ENCODE measurements around the gene PA2G4.

PA2G4 gene

DNA sequence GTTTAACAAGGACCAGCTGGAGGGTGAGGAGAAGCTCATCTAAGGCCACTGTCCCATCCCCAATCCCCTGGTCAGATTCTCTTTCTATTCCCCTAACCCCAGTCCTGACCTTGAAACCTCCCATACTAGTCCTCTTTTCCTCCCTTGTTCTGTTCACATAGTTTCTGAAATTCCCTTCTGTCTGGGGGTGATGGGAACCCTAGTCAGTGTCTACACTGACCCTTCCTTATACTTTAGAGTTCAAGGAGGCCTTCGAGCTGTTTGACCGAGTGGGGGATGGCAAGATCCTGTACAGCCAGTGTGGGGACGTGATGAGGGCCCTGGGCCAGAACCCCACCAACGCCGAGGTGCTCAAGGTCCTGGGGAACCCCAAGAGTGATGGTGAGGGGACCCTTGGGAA, 50.5 kb downstream of the PA2G4 start:
- DNase-seq: no peak

DNA sequence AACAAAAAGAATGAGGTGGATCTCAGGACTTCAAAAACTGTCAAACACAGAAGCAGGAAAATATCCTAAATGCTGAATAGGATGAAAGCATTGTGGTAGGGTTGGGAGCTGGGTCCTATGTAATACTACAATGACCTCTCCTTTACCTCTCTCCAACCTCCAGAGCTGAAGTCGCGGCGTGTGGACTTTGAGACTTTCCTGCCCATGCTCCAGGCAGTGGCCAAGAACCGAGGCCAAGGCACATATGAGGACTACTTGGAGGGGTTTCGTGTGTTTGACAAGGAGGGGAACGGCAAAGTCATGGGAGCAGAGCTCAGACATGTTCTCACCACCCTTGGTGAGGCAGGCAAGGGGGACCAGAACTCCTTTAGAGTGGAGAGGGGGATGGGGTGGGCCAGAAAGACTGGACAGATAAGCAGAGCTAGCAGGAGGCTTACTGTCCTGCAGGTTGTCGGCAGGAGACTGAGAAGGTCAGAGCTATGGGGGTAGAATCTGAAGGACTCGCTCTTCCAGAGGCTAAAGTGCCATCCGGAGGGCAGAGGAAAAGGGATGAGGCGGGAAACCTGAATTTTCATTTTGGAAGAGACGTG, 51.0 kb downstream of the PA2G4 start:
- DNase-seq: no peak

DNA sequence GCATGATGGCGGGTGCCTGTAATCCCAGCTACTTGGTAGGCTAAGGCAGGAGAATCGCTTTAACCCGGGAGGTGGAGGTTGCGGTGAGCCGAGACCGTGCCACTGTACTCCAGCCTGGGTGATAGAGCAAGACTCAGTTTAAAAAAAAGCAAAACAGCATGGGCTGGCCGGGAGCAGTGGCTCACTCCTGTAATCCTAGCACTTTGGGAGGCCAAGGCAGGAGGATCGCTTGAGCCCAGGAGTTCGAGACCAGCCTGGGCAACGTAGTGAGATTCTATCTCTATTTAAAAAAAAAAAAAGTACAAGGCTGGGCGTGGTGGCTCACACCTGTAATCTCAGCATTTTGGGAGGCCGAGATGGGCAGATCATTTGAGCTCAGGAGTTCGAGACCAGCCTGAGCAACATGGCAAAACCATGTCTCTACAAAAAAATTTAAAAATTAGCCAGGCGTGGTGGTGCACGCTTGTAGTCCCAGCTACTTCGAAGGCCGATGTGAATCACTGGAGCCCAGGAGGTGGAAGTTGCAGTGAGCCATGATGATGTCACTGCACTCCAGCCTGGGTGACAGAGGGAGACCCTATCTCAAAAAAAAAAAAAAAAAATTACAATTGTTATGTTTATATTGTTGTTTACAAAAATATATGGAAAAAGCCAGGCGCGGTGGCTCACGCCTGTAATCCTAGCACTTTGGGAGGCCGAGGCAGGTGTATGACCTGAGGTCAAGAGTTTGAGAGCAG, 52.3 kb downstream of the PA2G4 start:
- peak; percentile 13 for DNase-seq

DNA sequence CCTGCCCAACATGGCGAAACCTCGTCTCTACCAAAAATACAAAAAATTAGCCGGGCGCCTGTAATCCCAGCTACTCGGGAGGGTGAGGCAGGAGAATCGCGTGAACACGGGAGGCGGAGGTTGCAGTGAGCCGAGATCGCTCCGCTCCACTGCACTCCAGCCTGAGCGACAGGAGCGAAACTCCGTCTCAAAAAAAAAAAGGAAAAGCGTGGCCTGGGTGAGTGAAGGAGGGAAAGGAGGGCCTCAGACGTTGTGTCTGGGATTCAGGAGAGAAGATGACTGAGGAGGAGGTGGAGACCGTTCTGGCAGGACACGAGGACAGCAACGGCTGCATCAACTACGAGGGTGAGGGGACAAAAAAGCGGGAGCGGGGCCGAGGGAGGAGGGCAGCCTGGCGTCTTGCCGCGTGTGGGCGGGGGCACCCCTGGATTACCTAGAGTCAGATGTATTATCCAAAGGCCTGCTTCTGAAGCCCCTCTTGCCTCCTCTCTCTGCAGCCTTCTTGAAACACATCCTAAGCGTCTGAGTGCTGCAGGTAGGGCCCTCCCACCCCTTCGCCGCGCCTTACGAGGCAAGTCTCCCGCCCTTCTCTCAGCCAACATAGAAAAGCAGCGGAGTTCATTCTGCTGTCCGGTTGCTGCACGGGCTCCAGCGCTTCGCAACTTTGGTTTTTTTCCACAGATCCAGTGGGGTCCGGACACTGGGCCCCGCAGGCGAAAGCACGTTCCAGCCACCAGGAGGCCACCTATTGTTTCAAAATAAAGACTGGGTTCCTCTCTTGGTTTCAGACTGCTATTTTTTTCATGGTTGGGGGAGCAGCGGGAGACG, 53.1 kb downstream of the PA2G4 start:
- DNase-seq: peak; percentile 93

DNA sequence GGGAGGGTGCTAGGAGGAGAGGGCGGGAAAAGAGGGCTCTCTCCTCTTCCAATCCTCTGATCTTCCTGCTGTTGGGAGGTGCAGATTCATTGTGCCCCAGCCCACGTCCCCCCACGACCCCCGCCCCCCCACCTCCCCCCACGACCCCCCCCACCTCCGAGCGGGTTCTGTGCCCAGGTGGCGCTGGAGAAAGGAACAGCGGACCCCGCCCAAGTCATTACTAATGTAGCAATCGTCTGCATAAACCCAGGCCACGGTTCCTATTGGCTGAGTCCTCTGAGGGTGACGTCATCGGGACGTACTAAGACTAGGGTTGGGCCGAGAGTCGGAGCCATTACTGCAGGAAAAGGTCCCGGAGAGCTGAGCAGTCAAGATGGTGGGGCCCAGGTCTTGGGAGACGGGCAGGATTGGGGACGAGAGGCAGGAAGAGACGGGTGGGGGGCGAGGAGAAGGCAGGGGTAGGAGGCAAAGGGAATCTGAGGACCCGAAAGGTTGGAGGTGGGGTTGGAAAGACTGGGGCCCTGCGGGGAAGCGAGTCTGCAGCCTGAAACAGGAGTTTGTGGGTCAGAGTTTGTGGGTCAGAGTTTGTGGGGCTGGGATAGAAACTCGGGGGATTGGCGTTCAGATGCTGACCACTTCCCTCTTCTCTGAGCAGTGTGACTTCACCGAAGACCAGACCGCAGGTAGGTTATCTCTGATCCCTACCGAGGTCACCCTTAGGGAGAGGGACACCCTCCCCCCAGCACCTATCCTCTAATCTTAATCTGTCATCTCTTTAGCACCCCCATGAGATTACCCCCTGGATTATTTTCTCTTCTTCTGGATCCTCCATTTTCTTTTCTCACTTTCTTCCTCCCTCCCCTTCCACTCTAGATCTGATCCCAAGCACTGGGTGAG, 53.9 kb downstream of the PA2G4 start, which contains the start of gene MYL6:
Gene MYL6, plus strand, starts transcription at position 331 of the 897 bp plus-strand sequence. Its CDS starts 43 bp downstream, at position 374.
- peak; percentile 93 for DNase-seq

DNA sequence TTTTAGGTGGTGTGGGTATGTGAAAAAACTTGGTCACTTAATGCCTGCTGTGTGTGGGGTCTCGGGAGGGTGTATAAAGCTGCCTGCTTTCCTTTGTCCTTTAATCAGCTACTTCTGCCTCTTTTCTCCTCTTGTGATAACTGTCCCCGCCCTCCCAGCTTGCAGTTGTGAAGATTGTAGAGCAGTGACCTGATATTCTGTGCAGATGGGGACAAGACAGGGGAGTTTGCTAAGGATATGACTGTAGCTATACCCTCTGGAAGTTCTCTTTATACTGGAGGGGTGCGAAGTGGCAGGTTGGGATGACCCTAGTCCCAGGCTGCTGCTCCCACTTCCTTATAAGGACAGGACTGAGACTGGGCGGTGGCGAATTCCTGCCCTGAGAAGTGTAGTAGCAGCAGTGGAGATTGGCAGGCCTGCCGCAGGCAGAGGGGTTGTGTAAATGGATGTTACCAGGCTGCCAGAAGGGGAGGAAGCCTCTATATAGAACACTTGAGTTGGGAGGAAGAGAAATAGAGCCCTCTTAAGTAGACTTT, 54.6 kb downstream of the PA2G4 start:
- peak; percentile 34 for DNase-seq

DNA sequence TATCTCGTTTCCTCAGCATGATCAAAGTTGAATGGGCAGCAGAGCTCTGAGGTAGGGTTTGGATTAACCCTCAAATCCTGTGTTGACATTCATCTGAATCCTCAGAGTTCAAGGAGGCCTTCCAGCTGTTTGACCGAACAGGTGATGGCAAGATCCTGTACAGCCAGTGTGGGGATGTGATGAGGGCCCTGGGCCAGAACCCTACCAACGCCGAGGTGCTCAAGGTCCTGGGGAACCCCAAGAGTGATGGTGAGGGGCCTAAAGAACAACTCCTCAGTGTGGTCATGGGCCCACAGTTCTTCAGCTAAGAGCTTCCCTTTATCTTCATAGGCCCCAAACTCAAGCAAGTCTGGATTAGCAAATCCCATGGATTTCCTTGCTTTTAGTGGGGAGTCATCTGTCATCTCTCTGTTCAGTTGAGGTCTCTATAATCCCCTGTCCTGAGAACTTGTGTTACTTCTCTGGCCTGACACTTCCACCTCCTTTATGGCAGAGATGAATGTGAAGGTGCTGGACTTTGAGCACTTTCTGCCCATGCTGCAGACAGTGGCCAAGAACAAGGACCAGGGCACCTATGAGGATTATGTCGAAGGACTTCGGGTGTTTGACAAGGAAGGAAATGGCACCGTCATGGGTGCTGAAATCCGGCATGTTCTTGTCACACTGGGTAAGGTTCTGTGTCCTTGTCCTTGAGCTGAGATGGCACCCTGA, 55.3 kb downstream of the PA2G4 start:
- no peak for DNase-seq

DNA sequence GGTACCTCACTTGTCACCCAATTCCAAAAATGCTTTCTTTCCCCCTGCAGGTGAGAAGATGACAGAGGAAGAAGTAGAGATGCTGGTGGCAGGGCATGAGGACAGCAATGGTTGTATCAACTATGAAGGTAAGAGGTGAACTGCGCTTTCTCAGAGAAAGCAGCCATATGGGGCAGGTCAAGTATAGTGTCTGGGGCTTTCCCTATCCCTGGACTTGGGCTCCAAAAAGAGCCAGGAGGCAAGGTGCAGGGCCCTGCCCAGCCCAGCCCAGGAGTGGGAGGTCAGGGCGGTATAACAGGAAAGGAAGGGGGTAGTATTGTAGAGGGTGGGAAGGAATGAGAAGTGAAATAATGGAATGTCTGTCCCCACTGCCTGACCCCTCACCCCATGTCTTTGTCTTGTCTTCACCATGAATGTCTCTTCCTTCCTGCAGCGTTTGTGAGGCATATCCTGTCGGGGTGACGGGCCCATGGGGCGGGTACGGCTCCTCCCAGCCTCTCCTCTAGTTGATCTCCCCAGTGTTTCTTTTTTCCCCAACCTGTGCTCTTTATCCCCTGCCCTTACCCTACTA, 55.9 kb downstream of the PA2G4 start:
- DNase-seq: peak; percentile 14

DNA sequence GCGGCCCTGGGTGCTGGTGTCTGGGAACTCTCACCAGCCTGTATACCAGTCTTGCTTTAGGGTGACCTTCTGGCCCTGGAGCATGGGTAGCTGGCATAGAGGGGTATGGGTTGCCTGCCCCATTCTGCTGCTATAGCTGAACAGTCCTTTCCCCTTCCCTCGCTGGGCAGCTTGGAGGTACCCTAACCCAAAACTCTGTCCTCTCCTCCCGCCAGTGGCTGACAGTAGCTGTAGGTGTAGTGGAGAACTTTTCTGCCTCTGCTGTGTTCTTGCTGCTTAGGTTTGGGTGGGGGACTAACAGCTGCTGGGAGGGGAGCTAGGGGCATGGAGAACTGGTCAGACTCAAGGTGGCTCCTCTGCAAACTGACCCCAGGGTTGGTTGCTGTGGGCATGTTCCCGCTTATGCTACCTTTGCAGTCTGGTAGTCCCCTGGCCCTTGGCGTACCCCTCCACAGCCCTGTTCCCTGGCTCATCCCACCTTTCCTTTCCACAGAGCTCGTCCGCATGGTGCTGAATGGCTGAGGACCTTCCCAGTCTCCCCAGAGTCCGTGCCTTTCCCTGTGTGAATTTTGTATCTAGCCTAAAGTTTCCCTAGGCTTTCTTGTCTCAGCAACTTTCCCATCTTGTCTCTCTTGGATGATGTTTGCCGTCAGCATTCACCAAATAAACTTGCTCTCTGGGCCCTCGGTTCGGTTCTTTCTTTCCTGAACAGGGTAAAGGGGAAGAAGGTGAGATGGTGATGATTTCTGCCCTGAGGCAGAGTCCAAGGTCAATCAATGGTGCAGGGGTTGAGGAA, 56.7 kb downstream of the PA2G4 start:
- DNase-seq: no peak

DNA sequence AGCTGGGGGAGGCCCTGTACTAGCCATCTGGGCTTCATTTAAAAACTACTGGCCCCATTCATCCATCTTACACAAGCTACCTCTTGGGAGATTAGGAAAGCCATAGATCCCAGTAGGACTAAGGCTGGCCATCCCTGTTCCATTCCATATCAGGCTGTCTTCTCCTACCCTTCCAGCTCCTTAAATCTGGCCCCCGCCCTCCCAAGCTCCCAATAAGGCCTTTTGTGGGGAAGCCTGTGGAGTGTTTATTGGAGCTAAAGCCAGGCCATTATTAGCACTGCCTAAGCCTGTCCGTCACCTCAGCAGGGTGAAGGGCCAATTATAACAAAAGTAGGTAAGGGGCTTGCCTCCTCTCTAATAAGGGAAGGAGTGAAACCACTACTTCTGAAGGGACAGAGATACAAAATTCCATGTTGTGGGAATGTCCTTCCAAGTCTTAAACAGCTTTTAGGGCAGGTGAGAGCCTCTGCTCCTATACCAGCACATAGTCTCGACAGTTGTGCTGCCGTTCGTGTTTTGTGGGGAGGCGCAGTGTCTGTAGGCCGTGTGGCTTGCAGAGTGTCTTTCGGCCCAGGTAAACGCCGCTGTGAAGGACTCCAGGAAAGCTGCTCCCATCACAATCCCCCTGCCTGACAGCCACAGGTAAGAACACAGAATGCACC, 57.5 kb downstream of the PA2G4 start:
- DNase-seq: no peak

DNA sequence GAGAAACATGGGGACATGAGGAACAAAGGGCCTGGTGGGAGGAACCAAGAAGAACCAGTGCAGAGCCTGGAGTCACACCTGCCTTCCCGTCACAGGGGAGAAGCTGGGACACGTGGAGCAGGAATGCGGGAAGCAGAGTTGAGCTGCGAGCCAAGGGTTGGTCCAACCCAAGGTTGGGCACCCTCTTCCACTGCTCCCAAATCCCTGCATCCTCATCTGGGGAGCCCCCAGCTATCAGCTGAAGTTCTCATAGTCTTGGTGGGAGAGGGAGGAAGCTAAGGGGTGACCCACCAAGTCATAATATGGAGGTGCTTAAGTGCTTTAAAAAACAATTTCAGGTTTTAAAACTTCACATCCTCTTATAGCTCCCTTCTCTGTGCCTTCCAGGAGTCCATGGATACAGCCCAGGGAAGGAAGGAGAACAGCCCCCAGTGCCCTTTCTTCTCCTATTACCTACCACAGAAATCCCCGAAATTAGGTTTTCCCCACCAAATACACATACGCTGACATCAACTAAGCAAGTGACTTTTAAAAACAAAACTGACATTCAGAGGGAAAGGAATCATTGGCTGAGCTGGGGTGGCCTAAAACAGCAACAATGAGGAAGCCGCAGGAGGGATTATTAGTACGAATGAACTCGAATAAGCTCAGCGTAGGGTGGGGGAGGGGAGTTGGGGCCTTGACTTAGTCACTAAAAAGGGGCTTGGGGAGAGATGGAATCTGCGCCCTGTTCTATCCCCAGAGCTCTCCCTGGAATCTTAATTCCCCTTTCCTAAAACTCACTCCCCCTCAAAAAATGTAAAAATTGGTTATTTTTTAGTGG, 58.3 kb downstream of the PA2G4 start:
- DNase-seq: no peak
